K562 (cell line): ENCODE data around the gene EXOC3. TPM values are rescaled to one million over a fixed set of nuclear protein-coding genes. Genes with fewer than 3 reads are reported as not detected.

Experiments used
- HDAC1 ChIP-seq, 2 experiments: fragments of 450-650 bp; IDR thresholded peaks; 2 replicates each; pipeline ENCODE4 v1.6.1; 2016 to 2017; ENCODE audit warnings: inconsistent platforms in 1 of 2, mild to moderate bottlenecking in 1 of 2, moderate library complexity in 1 of 2
- MTA2 ChIP-seq: fragments of 450-650 bp; IDR thresholded peaks from 2 replicates; pipeline ENCODE4 v1.6.1; 2016; ENCODE audit warnings: low read depth
- MXI1 ChIP-seq: IDR thresholded peaks from 2 replicates; pipeline ENCODE4 v1.6.1; 2011; ENCODE audit warnings: low read depth, mild to moderate bottlenecking, improper control_type of control experiment, low read length
- ZNF717 ChIP-seq: fragments of 250-450 bp; sonication (Bioruptor Pico); IDR thresholded peaks from 2 replicates; pipeline ENCODE4 v1.5.0; 2021
- polyA plus RNA-seq, 8 experiments: library from polyadenylated mRNA; depleted of rRNA in 4 of 8; stranded (reverse) in 5 of 8; unstranded in 3 of 8; fragments of >200 nt; fragmentation: Nextera tagmentation in 2 of 8; fragmentation: Illumina TruSeq in 1 of 8; extraction: Ambion mirVana in 2 of 8; extraction: Trizol in 1 of 8; gene quantifications; 2 replicates each; pipeline versions ENCODE4 v1.2.1 to v1.2.3, GENCODE V29; 2011 to 2014; ENCODE audit warnings: inconsistent platforms in 1 of 8, missing spikeins in 1 of 8
- total RNA-seq, 7 experiments: library from RNA; depleted of rRNA in 6 of 7; stranded (reverse); fragments of >200 nt in 6 of 7; fragmentation: Illumina TruSeq in 2 of 7; extraction: Trizol in 2 of 7; gene quantifications; 2 replicates each; pipeline versions ENCODE4 v1.2.1 to v1.2.3, GENCODE V29; 2011 to 2021; ENCODE audit warnings: low replicate concordance in 1 of 7
- TF ChIP-seq, protein P1 (sequence below): sonication (generic); formaldehyde crosslinking; IDR thresholded peaks from 2 replicates; pipeline ENCODE4 v1.8.0; 2022; ENCODE audit warnings: mild to moderate bottlenecking, missing genetic modification reagents
- TF ChIP-seq, protein P2 (sequence below): fragments of 450-650 bp; IDR thresholded peaks from 2 replicates; pipeline ENCODE4 v1.6.1; 2017; ENCODE audit warnings: antibody characterized with exemption
- TF ChIP-seq, protein P3 (sequence below): fragments of 200-400 bp; formaldehyde crosslinking; IDR thresholded peaks from 2 replicates; pipeline ENCODE4 v1.6.1; 2017; ENCODE audit warnings: mild to moderate bottlenecking, low read depth, low read length, moderate library complexity
- TF ChIP-seq, protein P4 (sequence below): fragments of 450-650 bp; IDR thresholded peaks from 2 replicates; pipeline ENCODE4 v1.6.1; 2014; ENCODE audit warnings: low read depth, mild to moderate bottlenecking, moderate library complexity, borderline replicate concordance

Gene EXOC3
- total and polyA plus RNA-seq, 9 of the 15 experiments (the other 6 are each of a cell fraction or from before 2014, with no cell fraction given) = 1.4 to 41.9 (median 22.4) TPM

DNA sequence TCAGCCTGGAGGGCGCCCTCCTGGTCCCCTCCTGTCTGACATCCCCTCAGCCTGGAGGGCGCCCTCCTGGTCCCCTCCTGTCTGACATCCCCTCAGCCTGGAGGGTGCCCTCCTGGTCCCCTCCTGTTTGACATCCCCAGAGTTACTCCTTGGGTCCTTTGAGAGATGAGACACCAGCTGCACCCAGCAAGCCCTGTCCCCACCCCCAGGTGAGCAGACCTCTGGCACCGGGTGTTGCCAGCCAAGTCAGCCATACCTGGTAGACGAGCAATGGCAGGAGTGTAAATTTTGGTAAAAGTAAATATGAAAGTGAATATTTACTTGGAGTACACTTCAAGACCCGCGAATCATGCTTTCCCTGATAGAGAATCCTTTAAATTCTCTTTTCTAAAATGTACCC is 25.4 kb downstream of the EXOC3 start (continued):
- no peak for TF ChIP-seq MXI1
- TF ChIP-seq, protein P1, sequence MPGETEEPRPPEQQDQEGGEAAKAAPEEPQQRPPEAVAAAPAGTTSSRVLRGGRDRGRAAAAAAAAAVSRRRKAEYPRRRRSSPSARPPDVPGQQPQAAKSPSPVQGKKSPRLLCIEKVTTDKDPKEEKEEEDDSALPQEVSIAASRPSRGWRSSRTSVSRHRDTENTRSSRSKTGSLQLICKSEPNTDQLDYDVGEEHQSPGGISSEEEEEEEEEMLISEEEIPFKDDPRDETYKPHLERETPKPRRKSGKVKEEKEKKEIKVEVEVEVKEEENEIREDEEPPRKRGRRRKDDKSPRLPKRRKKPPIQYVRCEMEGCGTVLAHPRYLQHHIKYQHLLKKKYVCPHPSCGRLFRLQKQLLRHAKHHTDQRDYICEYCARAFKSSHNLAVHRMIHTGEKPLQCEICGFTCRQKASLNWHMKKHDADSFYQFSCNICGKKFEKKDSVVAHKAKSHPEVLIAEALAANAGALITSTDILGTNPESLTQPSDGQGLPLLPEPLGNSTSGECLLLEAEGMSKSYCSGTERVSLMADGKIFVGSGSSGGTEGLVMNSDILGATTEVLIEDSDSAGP (CRISPR knock-in tag) = no peak
- TF ChIP-seq, protein P2, sequence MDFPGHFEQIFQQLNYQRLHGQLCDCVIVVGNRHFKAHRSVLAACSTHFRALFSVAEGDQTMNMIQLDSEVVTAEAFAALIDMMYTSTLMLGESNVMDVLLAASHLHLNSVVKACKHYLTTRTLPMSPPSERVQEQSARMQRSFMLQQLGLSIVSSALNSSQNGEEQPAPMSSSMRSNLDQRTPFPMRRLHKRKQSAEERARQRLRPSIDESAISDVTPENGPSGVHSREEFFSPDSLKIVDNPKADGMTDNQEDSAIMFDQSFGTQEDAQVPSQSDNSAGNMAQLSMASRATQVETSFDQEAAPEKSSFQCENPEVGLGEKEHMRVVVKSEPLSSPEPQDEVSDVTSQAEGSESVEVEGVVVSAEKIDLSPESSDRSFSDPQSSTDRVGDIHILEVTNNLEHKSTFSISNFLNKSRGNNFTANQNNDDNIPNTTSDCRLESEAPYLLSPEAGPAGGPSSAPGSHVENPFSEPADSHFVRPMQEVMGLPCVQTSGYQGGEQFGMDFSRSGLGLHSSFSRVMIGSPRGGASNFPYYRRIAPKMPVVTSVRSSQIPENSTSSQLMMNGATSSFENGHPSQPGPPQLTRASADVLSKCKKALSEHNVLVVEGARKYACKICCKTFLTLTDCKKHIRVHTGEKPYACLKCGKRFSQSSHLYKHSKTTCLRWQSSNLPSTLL = no peak
- no peak for TF ChIP-seq MTA2
- TF ChIP-seq ZNF717 (CRISPR knock-in tag) = no peak
- TF ChIP-seq, protein P3, sequence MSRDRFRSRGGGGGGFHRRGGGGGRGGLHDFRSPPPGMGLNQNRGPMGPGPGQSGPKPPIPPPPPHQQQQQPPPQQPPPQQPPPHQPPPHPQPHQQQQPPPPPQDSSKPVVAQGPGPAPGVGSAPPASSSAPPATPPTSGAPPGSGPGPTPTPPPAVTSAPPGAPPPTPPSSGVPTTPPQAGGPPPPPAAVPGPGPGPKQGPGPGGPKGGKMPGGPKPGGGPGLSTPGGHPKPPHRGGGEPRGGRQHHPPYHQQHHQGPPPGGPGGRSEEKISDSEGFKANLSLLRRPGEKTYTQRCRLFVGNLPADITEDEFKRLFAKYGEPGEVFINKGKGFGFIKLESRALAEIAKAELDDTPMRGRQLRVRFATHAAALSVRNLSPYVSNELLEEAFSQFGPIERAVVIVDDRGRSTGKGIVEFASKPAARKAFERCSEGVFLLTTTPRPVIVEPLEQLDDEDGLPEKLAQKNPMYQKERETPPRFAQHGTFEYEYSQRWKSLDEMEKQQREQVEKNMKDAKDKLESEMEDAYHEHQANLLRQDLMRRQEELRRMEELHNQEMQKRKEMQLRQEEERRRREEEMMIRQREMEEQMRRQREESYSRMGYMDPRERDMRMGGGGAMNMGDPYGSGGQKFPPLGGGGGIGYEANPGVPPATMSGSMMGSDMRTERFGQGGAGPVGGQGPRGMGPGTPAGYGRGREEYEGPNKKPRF = no peak
- TF ChIP-seq, protein P4, sequence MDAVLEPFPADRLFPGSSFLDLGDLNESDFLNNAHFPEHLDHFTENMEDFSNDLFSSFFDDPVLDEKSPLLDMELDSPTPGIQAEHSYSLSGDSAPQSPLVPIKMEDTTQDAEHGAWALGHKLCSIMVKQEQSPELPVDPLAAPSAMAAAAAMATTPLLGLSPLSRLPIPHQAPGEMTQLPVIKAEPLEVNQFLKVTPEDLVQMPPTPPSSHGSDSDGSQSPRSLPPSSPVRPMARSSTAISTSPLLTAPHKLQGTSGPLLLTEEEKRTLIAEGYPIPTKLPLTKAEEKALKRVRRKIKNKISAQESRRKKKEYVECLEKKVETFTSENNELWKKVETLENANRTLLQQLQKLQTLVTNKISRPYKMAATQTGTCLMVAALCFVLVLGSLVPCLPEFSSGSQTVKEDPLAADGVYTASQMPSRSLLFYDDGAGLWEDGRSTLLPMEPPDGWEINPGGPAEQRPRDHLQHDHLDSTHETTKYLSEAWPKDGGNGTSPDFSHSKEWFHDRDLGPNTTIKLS = no peak
- no peak for TF ChIP-seq HDAC1 (IDR thresholded peaks at IDR 0.05)
